Pulmonary artery endothelial cell (primary cell): ENCODE data around the gene SBK2. TPM values are rescaled to one million over a fixed set of nuclear protein-coding genes. Genes with fewer than 3 reads are reported as not detected.
A peak's percentile ranks its signal among the peaks of the same experiment; 100 is the strongest.
"Not testable (repeated sequence)": the region's sequence is repeated elsewhere in the genome, so short reads cannot be mapped to it uniquely, and the experiment has no call there.

Experiments used
- DNase-seq: peaks from one replicate; pipeline ENCODE4 v3.0.0-alpha.2; 2011; ENCODE audit warnings: low read depth, low spot score
- total RNA-seq: library from RNA; depleted of rRNA; stranded (reverse); fragments of >200 nt; gene quantifications from 2 replicates; pipeline ENCODE4 v1.2.3, GENCODE V29; 2014

Gene SBK2, protein sequence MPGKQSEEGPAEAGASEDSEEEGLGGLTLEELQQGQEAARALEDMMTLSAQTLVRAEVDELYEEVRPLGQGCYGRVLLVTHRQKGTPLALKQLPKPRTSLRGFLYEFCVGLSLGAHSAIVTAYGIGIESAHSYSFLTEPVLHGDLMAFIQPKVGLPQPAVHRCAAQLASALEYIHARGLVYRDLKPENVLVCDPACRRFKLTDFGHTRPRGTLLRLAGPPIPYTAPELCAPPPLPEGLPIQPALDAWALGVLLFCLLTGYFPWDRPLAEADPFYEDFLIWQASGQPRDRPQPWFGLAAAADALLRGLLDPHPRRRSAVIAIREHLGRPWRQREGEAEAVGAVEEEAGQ
- total RNA-seq = not detected in 2 replicates

DNA sequence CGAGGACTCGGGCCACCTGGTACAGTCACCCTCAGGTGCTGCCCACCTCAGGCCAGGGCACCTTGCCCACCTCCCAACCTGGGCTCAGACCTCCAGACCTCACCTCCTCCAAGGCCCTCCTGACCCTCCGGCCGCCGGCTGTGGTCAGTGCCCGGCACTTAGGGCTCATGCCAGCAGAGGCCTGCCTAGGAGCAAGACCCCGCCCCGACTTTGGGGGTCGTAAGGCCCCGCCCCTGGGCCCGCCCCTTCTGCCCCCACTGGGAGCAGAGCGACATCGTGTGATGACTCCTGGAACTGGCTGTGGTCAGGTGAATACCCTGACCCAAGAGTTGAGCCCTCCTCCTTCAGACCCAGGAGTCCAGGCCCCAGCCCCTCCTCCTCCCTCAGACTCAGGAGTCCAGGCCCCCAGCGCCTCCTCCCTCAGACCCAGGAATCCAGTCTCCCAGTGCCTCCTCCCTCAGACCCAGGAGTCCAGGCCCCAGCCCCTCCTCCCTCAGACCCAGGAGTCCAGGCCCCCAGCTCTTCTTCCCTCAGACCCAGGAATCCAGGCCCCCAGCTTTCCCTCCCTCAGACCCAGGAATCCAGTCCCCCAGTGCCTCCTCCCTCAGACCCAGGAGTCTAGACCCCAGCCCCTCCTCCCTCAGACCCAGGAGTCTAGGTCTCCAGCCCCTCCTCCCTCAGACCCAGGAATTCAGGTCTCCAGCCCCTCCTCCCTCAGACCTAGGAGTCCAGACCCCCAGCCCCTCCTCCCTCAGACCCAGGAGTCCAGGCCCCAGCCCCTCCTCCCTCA is at the start of gene SBK2:
Gene SBK2 (minus strand): TSS at position 183 of the 790 bp plus-strand sequence. CDS start 839 bp downstream, outside the sequence.
- DNase-seq = no peak

DNA sequence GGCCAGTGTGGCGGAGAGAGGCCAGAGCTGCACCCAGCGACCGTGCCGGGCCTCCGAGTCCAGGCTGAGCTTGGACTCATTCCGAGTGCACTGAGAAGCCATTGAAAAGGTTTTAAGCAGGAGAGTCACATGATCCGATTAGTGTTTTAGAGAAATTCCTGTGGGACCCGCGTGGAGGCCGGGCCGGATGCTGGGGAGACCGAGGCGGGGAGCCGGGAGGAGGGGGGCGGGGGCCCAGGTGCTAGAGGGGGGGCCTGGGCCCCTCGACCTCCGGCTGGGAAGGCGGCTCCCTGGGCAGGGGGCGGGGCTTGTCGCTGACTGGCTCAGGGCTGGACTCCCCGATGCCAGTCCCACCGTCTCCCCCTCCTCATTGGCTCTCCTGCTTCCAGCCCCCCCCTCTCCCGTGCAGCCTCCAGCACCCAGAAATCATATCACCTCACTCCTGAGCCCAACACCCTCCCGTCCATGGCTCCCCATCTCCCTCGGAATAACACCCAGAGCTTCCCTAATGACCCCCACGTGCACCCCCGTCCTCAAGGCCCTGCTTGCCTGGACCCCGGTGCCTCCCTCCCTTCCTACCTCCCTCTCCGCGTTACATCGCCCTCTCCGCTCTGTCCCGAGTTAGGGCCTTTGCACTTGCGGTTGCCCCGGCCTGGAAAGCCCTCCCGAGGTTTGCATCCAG is 48.9 kb upstream of the SBK2 start:
- DNase-seq = no peak

DNA sequence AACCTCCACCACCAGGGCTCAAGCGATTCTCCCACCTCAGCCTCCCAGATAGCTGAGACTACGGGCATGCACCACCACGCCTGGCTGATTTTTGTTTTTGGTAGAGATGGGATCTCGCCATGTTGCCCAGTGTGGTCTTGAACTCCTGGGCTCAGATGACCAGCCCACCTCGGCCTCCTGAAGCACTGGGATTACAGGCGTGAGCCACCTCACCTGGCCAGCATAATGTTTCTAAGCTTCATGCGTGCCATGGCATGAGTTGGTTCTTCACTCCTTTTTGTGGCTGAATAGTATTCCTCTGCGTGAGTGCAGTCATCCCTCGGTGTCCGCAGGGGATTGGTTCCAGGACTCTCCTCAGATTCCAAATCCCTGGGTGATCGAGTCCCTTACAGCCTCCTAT is 47.9 kb upstream of the SBK2 start:
- DNase-seq = no peak

DNA sequence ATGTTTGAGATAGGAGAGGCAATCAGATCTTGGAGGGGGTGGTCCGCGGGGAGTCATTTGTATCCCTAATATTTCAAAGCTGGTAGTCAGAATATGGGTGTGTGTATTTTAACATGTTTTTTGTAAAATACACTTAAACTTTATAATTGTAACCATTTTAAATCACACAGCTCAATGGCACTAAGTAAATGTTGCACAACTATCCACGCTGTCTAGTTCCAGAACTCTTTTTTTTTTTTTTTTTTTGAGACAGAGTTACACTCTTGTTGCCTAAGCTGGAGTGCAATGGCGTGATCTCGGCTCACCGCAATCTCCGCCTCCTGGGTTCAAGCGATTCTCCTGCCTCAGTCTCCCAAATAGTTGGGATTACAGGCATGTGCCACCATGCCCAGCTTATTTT is 47.0 kb upstream of the SBK2 start:
- not testable (repeated sequence) for DNase-seq

DNA sequence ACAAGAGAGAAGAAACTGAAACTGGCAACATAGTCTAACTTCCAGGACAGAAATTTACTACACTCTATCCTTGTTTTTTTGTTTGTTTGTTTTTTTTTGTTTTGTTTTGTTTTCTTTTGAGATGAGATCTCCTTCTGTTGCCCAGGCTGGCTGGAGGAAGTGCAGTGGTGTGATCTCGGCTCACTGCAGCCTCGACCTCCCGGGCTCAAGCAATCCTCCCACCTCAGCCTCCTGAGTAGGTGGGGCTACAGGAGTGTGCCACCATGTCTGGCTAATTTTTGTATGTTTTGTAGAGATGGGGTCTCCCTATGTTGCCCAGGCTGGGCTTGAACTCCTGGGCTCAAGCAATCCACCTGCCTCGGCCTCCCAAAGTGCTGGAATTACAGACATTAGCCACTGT is 45.4 kb upstream of the SBK2 start:
- DNase-seq = not testable (repeated sequence)

DNA sequence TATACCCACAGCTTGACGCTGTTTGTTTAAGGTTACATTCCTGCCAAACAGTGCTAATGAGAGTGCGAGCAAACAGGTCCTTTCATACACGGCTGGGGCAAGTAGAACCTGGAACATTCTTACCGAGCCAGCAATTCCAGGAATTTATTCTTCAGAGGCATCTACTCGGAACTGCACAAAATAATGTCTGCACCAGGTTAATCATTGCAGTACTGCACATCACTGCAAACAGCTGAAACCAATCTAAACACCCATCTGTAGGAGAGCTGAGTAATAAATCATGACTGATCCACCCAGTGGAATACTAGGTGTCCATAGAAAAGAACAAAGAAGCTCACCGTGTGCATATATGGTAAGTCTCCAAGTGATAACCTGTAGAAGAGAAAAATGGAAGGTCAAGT is 44.9 kb upstream of the SBK2 start:
- DNase-seq = no peak

DNA sequence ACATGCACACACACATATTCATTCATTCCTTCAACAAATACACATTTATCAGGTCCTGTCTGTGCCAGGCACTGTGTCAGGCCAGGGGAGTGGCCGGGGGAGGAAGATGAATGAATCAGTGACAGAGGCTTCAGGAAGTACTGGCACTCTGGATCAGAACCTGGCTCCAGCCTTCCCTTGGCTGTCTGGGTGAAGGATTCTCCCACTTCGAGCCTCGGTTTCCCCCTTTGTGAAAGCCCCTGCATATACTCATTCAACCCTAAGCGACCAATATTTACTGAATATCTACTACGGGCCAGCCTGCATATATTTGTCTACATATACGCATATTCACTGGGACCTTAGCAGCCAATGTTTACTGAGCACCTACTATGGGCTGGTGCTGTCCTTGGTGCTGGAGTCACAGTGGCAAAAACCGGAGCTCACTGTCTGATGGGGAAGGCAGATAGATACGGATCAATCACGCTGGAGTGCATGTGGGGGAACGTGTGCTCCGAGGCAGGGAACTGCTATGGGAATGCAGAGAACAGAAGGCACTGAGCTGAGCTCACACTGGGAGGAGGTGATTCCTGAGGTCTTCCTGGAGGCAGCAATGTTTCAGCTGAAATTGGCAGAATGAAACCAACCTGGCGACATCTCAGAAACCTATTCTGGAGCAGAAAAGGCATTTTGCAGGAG is 44.4 kb upstream of the SBK2 start:
- no peak for DNase-seq

DNA sequence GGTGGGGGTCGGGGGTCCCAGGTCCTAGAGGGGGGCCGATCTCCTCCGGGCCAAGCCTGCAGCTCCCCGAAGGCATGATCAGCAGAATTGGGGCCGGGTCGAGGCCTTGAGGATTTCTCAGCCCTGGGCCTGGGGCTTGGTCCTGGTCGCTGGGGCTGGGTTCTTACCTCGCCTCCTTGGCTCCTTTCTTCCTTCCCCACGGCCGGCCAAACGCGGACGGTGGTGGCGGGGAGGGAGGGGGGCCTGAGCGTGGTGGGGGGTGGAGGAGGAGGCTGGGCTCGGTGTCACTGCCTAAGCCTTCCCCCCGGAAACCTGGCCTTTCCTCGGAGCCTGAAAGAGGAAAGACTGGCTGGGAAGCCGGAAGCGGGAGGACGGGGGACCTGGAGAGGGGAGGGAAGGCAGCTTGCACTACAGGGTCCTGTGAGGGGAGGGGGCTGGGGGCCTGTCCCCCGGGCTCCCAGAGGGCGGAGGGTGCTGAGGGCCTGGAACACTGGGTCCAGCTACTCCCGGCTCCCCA is 43.8 kb upstream of the SBK2 start, which contains the start of gene ZNF579:
Gene ZNF579 (minus strand): TSS at position 221 of the 517 bp plus-strand sequence. CDS start 1,209 bp downstream, outside the sequence.
- DNase-seq = peak; percentile 70

DNA sequence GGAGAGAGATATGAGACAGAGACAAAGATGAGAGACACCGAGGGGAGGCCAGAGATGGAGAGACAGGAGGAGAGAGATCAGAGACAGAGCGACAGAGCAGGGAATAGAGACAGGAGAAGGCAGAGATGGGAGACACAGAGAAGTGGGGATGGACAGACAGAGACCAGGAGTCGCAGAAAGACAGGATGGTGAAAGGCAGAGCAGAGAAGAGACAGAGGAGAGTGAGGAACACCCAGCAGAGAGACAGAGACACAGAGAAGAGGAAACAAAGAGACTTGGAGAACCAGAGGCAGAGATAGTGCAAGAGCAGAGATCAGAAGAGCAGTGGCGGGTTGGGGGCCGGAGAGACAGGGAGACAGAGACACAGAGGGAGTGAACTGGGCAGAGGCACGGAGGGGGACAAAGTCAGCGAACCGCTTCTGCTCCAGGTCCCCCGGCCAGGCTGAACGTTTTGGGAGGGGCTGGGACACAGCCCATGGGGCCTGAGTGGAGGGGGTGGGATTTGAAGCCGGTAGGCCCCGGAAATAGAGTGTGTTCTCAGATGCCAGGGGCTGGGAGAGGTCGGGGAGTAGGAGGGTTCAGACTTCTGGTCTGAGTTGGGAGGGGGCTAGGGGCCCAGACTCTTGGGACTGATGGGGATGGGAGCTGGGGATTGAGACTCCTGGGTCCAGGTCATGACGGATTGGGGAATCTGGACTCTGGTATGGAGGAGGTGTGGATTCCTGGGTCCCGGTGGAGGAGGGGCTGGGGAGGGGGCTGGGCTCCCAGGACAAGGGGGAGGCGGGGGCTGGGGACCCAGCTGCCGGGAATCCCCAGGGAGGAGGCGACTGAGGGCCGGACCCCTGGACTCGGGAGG is 43.1 kb upstream of the SBK2 start:
- no peak for DNase-seq

DNA sequence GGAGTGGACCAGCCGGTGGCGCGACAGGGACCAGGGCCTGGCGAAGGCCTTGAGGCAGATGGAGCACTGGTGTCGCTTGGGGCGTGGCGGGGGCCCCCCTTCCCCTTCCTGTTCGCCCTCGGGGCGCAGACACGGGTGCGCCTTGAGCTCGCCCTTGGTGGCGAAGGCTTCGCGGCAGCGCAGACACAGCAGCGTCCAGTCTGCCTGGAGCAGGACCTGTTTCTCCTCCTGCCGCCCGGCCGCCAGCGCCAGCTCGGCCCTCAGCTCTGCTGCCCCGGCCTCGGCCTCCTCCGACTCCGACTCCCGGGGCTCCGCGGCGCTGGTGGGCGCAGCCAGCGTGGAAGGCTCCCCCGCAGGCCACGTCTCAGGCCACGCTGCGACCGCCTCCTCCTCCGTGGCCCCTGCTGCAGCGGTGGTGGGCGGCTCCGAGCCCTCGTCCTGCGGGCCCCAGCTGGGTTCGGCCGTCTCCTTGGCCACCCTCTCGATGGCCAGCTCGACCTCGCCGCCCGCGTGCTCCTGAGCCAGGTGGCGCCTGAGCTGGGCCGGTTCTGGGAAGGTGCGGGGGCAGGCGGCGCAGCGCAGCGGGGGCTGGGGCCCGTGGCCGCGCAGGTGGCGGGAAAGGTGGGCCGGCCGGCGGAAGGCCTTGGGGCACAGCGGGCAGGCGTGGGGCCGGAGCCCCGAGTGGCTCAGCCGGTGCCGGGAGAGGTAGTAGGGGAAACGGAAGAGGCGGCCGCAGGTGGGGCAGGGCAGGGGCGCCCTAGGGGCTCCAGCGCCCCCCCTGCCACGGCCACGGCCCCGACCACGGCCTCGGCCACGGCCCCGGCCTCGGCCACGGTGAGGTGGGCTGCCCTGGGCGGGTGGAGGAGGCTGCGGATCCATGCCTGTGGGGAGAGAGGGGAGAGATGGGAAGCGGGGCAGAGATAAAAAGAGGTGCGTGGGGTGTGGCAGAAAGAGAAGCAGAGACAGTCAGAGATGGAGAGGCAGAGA is 42.1 kb upstream of the SBK2 start:
- DNase-seq = no peak

DNA sequence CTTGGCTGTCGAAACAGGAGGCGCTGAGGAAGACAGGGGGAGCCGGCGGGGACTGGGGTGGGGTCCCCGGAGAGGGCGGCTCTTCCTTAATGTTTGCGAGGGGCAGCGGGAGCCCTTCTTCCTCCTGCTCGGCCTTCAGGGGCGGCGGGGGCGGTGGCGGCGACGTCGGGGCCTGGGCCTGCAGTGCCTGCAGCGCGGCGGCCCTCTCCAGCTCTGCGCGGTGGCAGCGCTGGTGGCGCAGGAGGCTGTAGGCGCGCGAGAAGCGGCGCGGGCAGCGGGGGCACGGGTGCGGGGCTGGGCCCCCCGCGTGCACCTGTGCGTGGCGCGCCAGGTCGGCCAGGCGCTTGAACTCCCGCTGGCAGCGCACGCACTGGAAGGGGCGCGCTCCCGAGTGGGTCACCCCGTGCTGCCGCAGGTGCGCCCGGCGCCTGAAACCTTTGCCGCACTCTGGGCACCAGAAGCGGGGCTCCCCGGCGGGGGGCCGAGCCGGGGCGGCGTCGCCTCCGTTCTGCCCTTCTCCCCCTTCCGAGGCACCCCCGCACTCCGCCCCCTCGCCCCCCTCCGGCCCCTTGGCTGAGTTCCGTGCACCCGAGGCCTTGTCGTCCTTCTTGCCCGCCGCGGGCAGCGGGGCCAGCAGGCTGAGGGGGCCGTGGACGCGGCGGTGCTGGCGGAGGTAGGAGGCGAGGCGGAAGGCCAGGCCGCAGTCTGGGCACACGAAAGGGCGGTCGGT is 41.3 kb upstream of the SBK2 start:
- DNase-seq = no peak

DNA sequence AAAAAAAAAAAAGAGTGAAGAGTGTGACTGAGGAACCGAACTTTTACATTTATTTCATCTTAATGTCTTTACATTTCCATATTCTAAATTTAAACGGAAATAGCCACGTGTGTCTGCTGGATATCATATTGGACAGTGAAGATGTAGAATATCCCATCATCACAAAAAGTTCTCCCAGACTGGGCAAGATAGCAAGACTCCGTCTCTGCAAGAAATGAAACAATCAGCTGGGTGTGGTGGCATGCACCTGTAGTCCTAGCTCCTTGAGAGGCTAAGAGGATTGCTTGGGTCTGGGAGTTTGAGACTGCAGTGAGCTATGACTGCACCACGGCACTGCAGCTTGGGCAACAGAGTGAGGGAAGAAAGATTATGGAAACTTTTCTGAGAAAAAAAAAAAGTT is 39.8 kb upstream of the SBK2 start:
- no peak for DNase-seq

DNA sequence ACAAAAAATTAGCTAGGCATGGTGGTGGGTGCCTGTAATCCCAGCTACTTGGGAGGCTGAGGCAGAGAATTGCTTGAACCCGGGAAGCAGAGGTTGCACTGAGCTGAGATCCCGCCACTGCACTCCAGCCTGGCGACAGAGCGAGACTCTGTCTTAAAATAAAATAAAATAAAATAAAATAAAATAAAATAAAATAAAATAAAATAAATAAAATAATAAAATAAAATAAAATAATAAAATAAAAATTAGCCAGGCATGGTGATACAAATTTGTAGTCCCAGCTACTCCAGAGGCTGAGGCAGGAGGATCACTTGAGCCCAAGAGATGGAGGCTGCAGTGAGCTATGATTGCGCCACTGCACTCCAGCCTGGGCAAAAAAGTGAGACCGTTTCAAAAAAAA is 37.0 kb upstream of the SBK2 start:
- not testable (repeated sequence) for DNase-seq

DNA sequence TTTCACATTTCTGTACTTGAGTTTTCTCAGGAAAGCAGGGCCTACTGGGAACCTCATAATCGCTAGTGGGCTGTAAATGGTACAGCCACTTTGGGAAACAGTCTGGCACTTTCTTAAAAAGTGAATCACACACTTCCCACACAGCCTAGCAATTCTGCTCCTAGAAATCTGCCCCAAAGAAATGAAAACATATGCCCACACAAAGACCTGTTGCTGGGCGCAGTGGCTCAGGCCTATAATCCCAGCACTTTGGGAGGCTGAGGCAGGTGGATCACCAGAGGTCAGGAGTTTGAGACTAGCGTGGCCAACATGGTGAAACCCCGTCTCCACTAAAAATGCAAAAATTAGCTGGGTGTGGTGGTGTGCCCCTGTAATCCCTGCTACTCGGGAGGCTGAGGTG is 32.5 kb upstream of the SBK2 start:
- DNase-seq = not testable (repeated sequence)

DNA sequence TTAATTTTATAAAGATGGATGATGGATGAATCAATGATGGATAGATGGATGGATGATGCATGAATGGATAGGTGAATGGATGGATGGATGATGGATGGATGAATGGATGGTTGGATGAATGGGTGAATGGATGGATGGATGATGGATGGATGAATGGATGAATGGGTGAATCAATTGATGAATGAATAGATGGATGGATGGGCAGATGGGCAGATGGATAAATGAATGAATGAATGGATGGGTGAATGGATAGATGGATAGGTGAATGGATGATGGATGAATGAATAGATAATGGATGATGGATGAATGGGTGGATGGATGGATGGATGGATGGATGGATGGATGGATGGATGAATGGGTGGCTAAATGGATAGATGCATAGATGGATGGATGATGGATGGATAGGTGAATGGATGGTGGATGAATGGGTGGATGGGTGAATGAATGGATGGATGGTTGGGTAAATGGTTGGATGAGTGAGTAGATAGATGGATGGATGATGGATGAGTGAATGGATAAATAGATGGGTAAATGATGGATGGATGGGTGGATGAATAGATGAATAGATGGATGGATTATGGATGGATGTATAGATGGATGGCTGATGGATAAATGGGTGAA is 30.9 kb upstream of the SBK2 start:
- DNase-seq = no peak

DNA sequence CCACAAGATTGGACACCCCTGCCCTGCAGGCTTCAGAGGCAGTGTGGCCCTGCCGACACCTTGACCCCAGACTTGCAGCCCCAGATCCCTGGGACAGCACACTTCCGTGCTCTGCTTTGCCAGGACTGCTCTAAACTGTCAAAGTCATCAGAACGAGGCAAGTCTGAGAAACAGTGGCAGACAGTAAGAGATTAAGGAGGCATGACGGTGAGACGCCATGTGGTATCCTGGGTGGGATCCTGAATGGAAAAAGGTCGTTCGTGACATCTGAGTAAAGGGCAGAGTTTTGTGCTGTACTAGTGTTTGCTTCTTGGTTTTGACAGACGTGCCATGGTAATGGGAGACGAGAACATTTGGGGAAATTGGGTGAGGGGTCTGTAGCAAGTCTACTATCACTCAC is 29.9 kb upstream of the SBK2 start:
- DNase-seq = no peak

DNA sequence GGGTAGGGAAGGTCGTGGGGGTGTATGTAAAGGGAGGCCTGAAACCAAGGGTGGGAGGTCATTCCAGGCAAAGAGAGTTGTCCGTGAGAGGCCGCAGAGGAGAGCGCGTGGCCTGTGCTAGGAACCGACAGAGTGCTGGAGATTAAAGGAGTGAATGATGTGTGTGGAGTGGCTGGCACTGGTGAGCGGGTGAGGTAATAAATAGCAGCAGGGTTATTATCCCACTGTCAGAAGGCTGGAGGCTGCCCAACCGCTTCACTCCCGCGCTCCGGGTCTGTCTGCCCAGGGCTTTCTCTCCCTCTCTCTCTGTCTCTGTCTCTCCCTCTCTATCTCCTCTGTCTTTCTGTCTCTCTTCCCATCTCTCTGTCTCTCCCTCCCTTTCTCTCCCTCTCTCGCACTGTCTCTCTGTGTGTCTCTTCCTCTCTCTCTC is 26.3 kb upstream of the SBK2 start:
- DNase-seq = no peak

DNA sequence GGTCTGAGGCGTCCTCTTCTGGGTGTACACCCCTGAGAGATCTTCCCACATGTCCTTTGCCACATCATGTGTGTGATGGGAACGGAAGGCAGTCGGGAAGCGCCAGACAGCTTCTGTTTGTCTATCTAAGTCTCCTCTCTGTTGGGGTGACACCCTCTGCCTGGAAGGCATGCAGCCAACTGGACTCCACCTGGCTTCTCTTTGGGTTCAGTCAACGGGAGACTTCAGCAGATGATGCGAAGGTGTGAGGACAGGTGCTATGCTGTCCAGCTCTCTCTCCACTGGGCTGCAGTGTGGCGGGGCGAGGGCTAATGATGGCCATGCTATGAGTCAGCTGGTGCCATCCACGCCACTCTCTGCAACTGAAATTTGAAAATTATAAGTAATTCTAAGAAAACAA is 22.8 kb upstream of the SBK2 start:
- no peak for DNase-seq
